Rectal smooth muscle tissue (tissue), 1 donor: ENCODE data around the gene EOLA1.
"Not testable (repeated sequence)": the region's sequence is repeated elsewhere in the genome, so short reads cannot be mapped to it uniquely, and the experiment has no call there.

Source experiments
- H3K27ac ChIP-seq: one replicate; pipeline ENCODE4 v1.7.0; 2013; ENCODE audit warnings: low read depth, low read length, inconsistent platforms
- H3K27me3 ChIP-seq: one replicate; pipeline ENCODE4 v1.7.0; 2013; ENCODE audit warnings: low read length; ENCODE audit not compliant: control insufficient read depth, insufficient read depth
- H3K36me3 ChIP-seq: one replicate; pipeline ENCODE4 v1.7.0; 2013; ENCODE audit warnings: low read length; ENCODE audit not compliant: control insufficient read depth, insufficient read depth
- H3K4me1 ChIP-seq: one replicate; pipeline ENCODE4 v1.7.0; 2013; ENCODE audit warnings: low read length; ENCODE audit not compliant: control insufficient read depth, insufficient read depth
- H3K4me3 ChIP-seq: one replicate; pipeline ENCODE4 v1.7.0; 2013; ENCODE audit warnings: low read length
- H3K9ac ChIP-seq: one replicate; pipeline ENCODE4 v1.7.0; 2013; ENCODE audit warnings: low read length

EOLA1 gene

DNA sequence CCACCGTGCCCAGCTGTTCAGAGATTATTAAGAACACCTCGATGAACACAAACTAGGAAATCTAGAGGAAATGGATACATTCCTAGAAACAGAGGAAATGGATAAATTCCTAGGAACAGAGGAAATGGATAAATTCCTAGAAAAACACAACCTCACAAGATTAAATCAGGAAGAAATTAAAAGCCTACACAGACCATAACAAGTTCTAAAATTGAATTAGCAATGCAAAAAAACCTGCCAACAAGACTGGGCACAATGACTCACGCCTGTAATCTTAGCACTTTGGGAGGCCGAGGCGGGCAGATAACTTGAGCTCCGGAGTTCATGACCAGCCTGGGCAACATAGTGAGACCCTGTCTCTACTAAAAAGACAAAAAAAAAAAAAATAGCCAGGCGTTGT, 22.6 kb upstream of the EOLA1 start:
- Histone ChIP-seq H3K27ac (no peak overlapping the region), H3K4me1 (no peaks in the 10 kb centered on the region), H3K36me3 (no peaks in the 10 kb centered on the region), H3K4me3 (no peak overlapping the region), H3K9ac (no peak overlapping the region), H3K27me3 (no peaks in the 10 kb centered on the region)

DNA sequence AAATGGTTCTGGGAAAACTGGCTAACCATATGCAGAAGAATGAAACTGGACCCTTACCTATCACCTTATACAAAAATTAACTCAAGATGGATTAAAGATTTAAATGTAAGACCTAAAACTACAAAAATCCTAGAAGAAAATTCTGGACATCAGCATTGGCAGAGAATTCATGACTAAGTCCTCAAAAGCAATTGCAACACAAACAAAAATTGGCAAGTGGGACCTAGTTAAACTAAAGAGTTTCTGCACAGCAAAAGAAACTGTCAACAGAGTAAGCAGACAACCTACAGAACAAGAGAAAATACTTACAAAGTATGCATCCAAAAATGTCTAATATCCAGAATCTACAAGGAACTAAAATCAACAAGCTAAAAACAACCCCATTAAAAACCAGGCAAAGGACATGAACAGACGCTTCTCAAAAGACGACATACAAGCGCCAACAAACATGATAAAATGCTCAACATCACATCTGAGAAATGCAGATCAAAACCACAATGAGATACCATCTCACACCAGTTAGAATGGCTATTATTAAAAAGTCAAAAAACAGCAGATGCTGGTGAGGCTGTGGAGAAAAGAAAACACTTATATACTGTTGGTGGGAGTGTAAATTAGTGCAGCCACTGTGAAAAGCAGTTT, 20.1 kb upstream of the EOLA1 start:
- not testable (repeated sequence) for H3K4me3 ChIP-seq, H3K9ac ChIP-seq, H3K27me3 ChIP-seq, H3K4me1 ChIP-seq, H3K36me3 ChIP-seq, H3K27ac ChIP-seq

DNA sequence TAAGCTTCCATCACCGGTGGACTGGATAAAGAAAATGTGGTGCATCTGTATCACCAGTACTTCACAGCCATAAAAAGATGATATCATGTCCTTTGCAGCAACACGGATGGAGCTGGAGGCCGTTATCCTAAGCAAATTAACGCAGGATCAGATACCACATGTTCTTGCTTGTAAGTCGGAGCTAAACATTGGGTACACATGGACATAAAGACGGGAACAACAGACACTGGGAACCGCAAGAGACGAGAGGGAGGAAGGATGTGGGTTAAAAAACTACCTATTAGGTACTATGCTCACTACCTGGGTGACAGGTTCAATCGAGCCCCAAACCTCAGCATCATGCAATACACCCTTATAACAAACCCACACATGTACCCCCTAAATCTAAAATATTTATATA, 19.4 kb upstream of the EOLA1 start:
- Histone ChIP-seq H3K9ac (no peak overlapping the region), H3K27ac (no peak overlapping the region), H3K27me3 (no peaks in the 10 kb centered on the region), H3K4me1 (no peaks in the 10 kb centered on the region), H3K4me3 (no peak overlapping the region), H3K36me3 (no peaks in the 10 kb centered on the region)

DNA sequence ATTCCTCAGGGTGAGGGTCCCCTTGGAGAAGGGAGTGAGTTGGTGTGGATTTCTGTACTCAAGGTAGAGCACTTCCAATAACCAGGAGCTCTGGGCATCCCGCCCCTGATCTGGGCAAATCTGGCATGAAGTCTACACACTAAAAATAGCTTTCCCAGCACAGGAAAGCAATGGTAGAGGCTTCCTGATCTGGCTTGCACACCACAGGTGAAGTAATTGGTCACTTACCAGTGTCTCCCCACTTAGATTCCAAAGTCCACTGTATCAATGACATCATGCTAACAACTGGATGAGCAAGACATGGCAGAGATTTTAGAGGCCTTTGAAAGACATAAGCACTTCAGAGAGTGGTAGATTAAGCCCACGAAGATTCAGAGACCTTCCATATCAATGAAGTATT, 17.9 kb upstream of the EOLA1 start:
- Histone ChIP-seq H3K27ac (no peak overlapping the region), H3K36me3 (no peaks in the 10 kb centered on the region), H3K9ac (no peak overlapping the region), H3K4me3 (no peak overlapping the region), H3K27me3 (no peaks in the 10 kb centered on the region), H3K4me1 (no peaks in the 10 kb centered on the region)

DNA sequence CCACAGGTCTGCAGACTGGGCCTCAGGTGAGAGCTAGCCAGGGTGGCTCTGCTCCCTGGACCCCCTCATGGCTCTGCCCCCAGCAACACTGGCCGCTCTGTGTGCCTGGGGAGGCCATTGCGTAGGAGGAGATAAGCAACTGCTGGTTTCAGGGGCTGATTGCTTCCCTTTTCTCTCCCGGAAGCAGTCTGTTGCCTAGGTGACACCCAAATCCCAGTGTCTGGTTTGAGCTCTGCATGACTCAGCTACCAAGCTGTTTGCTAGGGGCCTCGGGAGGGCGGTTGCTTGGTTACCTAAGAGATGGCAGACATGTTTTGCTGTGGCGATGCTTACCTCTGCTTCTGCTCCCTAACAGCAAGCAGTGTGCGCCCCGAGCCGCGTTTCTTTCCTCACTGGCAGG, 15.4 kb upstream of the EOLA1 start:
- not testable (repeated sequence) for H3K36me3 ChIP-seq, H3K27me3 ChIP-seq, H3K4me3 ChIP-seq, H3K4me1 ChIP-seq, H3K27ac ChIP-seq, H3K9ac ChIP-seq

DNA sequence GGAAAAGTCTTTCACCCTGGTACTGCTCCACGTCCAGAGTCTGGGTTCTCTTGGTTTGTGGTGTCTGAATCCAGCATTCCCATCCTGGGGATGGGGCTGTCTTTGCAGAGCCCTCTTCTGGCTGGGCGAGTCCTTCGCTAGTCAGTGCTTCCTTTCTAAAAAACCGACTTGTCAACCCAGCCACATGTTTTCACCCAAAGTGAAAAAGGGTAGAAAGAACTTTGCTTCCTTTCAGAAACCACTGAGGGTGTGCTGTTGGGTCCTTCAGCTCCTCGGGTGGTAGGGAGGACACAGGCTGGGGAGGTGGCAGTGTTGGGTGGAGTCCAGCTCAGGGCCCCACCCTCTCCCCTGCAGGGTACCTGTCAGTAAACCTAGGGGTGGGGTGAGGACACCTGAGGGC, 14.9 kb upstream of the EOLA1 start:
- not testable (repeated sequence) for H3K4me1 ChIP-seq, H3K27me3 ChIP-seq, H3K36me3 ChIP-seq, H3K4me3 ChIP-seq, H3K9ac ChIP-seq
- H3K27ac ChIP-seq = peak overlapping the region; percentile 49

DNA sequence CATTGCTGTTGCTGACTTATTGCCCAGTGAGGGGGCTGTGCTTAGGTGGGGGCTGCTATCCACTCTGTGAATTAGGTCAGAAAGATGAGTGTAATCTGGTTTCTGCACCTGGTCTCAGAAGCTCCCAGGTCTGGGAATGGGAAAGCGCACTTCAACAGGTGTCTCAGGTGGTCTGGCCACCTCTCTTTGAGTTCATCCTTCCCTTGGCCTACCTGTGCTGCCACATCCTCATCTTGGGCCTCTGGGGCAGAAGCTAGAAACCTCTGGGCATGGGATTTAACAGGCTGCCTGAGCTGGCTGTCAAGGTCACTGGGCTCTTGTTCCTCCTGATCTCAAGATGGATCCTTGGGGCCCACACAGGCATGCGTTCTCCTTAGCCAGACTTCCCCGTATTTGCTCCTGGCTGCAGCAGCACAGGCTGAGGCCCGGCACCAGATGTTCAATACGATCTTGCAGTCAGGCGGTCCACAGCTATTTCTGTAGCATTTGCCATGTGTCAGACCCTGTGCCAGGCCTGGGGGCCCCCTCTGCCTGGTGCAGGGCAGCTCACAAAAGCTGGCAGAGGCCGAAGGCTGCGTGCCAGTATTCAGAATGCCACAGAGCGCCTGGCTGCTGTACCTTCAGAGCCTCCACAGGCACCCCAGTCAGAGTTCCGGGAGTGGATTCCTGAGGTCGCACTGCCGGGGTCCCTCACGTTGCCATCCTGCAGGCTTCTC, 14.3 kb upstream of the EOLA1 start:
- not testable (repeated sequence) for H3K27me3 ChIP-seq, H3K9ac ChIP-seq, H3K4me3 ChIP-seq, H3K36me3 ChIP-seq, H3K4me1 ChIP-seq
- H3K27ac ChIP-seq = peak overlapping the region; percentile 49

DNA sequence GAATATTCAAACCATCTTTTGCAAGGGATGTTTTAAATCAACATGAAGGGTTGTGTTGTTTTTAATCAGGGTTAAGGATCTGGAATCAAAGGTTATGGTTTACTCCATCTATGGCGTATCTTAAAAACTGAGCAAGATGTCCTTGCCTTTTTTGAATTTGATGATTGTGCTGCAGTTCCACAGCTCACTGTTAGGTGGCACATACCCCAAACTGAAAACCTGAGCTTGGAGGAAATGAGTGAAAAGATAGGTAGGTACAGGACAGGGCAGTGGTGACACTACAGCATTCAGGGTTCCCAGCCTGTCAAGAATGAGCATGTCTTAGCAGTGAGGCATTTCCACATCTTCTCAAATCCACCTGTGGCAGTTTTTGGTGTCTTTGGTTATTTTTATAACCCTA, 13.1 kb upstream of the EOLA1 start:
- H3K27ac ChIP-seq = no peak overlapping the region

DNA sequence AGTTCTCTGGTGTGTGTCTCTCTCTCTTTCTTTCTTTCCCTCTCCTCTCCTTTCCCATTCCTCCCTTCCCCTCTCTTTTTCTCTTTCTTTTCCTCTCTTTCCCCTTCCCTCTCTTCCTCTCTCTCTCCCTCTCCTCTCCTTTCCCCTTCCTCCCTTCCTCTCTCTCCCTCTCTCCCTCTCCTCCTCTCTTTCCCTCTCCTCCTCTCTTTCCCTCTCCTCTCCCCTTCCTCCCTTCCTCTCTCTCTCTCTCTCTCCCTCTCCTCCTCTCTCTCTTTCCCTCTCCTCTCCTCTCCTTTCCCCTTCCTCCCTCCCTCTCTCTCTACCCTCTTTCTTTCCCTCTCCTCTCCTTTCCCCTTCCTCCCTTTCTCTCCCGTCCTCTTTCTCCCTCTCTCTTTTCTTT, 12.4 kb upstream of the EOLA1 start:
- no peaks in the 10 kb centered on the region for H3K27me3 ChIP-seq
- no peak overlapping the region for H3K9ac ChIP-seq
- no peak overlapping the region for H3K4me3 ChIP-seq
- no peaks in the 10 kb centered on the region for H3K4me1 ChIP-seq
- no peaks in the 10 kb centered on the region for H3K36me3 ChIP-seq
- no peak overlapping the region for H3K27ac ChIP-seq

More for the DNA sequence above, 13.1 kb upstream of the EOLA1 start:
- Histone ChIP-seq H3K27me3 (no peaks in the 10 kb centered on the region), H3K9ac (no peak overlapping the region), H3K4me1 (no peaks in the 10 kb centered on the region), H3K36me3 (no peaks in the 10 kb centered on the region), H3K4me3 (no peak overlapping the region)

DNA sequence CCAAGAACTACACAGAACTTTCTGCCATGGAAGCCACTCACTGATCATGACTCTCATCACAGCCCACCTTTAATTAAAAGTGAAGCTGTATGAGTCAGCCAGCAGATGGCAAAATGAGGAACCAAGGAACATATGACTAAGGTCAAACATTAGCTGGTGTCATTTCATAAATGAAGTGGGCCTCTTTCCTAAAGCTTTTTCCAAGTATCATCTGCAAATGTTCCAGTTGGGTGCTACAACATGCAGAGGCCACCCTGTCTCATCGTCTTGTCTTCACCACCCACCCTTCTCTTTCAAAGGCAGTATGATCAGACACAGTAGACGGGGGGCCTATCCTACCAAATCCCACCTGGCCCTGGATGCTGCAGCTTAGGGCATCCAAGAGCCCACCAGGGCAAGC, 9.2 kb upstream of the EOLA1 start:
- no peaks in the 10 kb centered on the region for H3K27me3 ChIP-seq
- H3K36me3 ChIP-seq = no peaks in the 10 kb centered on the region
- no peak overlapping the region for H3K4me3 ChIP-seq
- H3K4me1 ChIP-seq = no peaks in the 10 kb centered on the region
- no peak overlapping the region for H3K27ac ChIP-seq
- no peak overlapping the region for H3K9ac ChIP-seq

DNA sequence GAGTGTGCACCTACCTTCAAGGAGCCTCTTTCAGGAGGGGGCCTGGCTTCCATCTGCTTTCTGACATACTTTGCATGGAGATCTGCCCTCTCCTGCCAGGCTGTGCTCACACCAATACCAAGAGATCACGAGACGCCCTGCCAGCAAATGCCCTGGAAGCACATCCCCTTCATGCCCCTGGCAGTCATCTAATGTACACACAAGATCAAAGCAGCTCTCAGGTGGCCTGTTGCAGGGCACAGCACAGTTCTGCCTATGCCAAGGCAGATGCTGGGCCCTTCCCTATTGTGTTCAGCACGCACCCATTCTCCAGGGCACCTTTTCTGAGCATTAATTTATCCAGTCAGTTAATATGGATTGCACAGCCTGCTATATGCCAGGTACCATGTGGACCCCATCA, 7.9 kb upstream of the EOLA1 start:
- not testable (repeated sequence) for H3K27ac ChIP-seq, H3K4me3 ChIP-seq, H3K27me3 ChIP-seq

DNA sequence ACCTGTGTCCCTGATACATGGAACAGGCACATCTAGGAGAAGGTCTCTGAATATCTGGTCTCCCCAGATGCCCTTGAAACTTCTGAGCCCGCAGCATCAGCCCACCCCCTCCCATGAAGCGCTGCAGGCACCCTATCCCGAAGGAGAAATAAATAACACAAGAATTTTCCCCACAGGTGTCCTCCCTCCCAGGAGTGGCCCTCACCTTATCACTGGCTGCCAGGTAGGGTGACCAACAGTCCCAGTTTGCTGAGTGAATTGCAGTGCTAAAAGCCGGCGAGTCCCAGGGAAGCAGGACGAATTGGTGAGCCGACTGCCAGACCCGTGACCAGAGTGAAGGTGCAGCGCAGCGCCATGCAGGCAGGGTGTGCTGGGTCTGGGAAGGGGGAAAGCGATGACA, 6.8 kb upstream of the EOLA1 start:
- H3K27ac ChIP-seq, H3K36me3 ChIP-seq, H3K4me3 ChIP-seq, H3K9ac ChIP-seq, H3K4me1 ChIP-seq, H3K27me3 ChIP-seq: not testable (repeated sequence)

More for the DNA sequence above, 7.9 kb upstream of the EOLA1 start:
- H3K4me1 ChIP-seq, H3K9ac ChIP-seq, H3K36me3 ChIP-seq: not testable (repeated sequence)

DNA sequence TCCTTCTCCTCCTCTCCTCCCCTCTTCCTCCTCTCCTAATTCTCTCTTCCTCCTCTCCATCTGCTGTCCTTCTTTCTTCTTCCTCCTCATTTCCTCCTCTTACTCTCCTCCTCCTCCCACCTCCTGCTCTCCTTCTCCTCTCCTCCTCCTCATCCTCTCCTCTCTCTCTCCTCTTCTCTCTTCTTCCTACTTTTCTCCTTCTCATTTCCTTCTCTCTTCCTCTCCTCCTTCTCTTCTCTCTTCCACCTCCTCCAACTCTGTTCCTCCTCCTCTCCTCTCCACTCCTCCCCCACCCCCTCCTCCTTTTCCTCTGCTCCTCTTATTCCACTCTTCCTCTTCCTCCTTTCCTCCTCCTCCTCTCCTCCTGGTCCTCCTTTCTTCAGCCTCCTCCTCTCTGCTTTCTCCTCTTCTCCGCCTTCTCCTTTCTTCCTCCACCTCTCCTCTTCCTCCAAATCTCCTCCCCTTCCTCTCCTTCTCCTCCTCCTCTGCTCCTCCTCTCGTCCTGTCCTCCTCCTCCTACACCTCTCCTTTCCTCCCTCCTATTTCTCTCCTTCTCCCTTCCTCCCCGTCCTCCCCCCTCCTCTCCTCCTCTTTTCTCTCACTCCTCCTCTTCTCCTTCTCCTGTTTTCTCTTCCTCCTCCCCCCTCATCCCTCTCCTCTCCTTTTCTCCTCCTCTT, 5.7 kb upstream of the EOLA1 start:
- H3K4me3 ChIP-seq, H3K36me3 ChIP-seq, H3K27me3 ChIP-seq, H3K9ac ChIP-seq, H3K27ac ChIP-seq, H3K4me1 ChIP-seq: not testable (repeated sequence)
